ENCODE measurements around the gene KCNK6.

DNA sequence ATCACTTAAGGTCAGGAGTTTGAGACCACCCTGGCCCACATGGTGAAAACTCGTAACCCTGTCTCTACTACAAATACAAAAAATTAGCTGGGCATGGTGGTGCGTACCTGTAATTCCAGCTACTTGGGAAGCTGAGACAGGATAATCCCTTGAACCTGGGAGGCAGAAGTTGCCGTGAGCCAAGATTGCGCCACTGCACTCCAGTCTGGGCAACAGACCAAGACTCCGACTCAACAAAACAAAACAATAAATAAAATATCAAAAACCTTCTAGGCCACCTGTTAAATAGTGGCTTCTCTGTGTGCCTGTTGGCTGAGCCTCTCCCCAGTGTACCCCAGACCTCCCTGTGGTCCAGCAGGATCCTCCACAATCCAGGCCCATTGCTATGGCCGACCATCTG is 51.4 kb downstream of the KCNK6 start:
- TF ChIP-seq POLR2AphosphoS5 (IDR thresholded peaks at IDR 0.05; ENCODE audit: low read depth, low read length) (no peak), POLR2A (IDR thresholded peaks at IDR 0.05; ENCODE audit: low read depth, low read length) (no peak)
